HCT116 (cell line): Measurements from ENCODE around the gene NFATC1. TPM values are rescaled to one million over a fixed set of nuclear protein-coding genes. Genes with fewer than 3 reads are reported as not detected.

Experiments used
- ATAC-seq: fragments of 200-7000 bp; cut with Tn5 transposase; 2 replicates; pipeline ENCODE4 v1.9.1; 2020; ENCODE audit warnings: mild to moderate bottlenecking, moderate library complexity
- BruUV-seq: library from RNA; stranded (reverse); fragments of 400-500 nt; replicated peaks from 2 replicates; lab custom pipeline; 2021; lab: Mats Ljungman, UMichigan
- CTCF ChIA-PET: fragments of 300-600 bp; sonication (Branson Sonifier 250); formaldehyde crosslinking; loops from one replicate; lab custom pipeline; 2021; ENCODE audit warnings: antibody characterized with exemption; lab: Charles Lee
- POLR2A ChIA-PET: fragments of 300-600, 350-600 bp; sonication (Branson Sonifier 250); formaldehyde crosslinking; loops from one replicate; lab custom pipeline; 2021; ENCODE audit warnings: antibody characterized with exemption; lab: Charles Lee
- RAD21 ChIA-PET, 2 experiments: fragments of 300-600 bp; sonication (Branson Sonifier 250); formaldehyde crosslinking; loops; one replicate each; lab custom pipeline; 2023; ENCODE audit warnings: low total read pairs in 2 of 2; ENCODE audit not compliant: uncharacterized antibody in 2 of 2, unreplicated experiment in 2 of 2, low non-redundant PET in 1 of 2; lab: Charles Lee
- DNase-seq: peaks from one replicate; pipeline ENCODE4 v3.0.0-alpha.2; 2010; ENCODE audit warnings: low read depth, low spot score
- H2AFZ ChIP-seq: fragments of 200-600 bp; shearing (Covaris generic), sonication (generic); 2 replicates; pipeline ENCODE4 v1.6.1; 2017; ENCODE audit warnings: low read depth, mixed run types, mixed read lengths, antibody characterized with exemption, low read length; ENCODE audit not compliant: poor library complexity, severe bottlenecking
- H3K27ac ChIP-seq: 2 replicates; pipeline ENCODE4 v1.5.1; 2012; ENCODE audit warnings: low read depth, low read length
- H3K27me3 ChIP-seq: fragments of 200-600 bp; sonication (generic); 2 replicates; pipeline ENCODE4 v1.6.1; 2016; ENCODE audit warnings: mixed run types, low read length, mixed read lengths; ENCODE audit not compliant: insufficient read depth
- H3K36me3 ChIP-seq, 2 experiments: fragments of 200-500 bp in 1 of 2; fragments of 200-600 bp in 1 of 2; sonication (Bioruptor generic) in 1 of 2; sonication (generic) in 1 of 2; 2 replicates each; pipeline versions ENCODE4 v1.5.1 to v1.6.1; 2014 to 2016; ENCODE audit warnings: low read length in 2 of 2, inconsistent platforms in 1 of 2, mixed read lengths in 1 of 2, mixed run types in 1 of 2; ENCODE audit not compliant: insufficient read depth in 2 of 2, control insufficient read depth in 1 of 2
- H3K4me1 ChIP-seq, 2 experiments: fragments of 200-600 bp in 1 of 2; sonication (generic) in 1 of 2; 2 replicates each; pipeline versions ENCODE4 v1.5.1 to v1.6.1; 2012 to 2017; ENCODE audit warnings: low read length in 2 of 2, inconsistent platforms in 1 of 2, mild to moderate bottlenecking in 1 of 2, mixed read lengths in 1 of 2, mixed run types in 1 of 2, moderate library complexity in 1 of 2; ENCODE audit not compliant: insufficient read depth in 2 of 2, control insufficient read depth in 1 of 2
- H3K4me2 ChIP-seq: fragments of 200-600 bp; sonication (generic); 2 replicates; pipeline ENCODE4 v1.6.1; 2017; ENCODE audit warnings: mixed run types, low read length, mixed read lengths
- H3K4me3 ChIP-seq, 2 experiments: fragments of 200-600 bp in 1 of 2; sonication (generic) in 1 of 2; replicated peaks in 1 of 2; 2 replicates each; pipeline ENCODE4 v1.5.1; 2011 to 2016; ENCODE audit warnings: low read length in 2 of 2, control low read depth in 1 of 2, low read depth in 1 of 2, mild to moderate bottlenecking in 1 of 2, mixed read lengths in 1 of 2, mixed run types in 1 of 2
- H3K79me2 ChIP-seq: fragments of 200-600 bp; sonication (generic); 2 replicates; pipeline ENCODE4 v1.6.1; 2017; ENCODE audit warnings: mild to moderate bottlenecking, mixed run types, low read length, moderate library complexity, mixed read lengths; ENCODE audit not compliant: insufficient read depth
- H3K9ac ChIP-seq: fragments of 200-600 bp; sonication (generic); 2 replicates; pipeline ENCODE4 v1.6.1; 2016; ENCODE audit warnings: low read length, mixed read lengths
- H3K9me2 ChIP-seq: fragments of 200-600 bp; sonication (generic), shearing (Covaris generic); 2 replicates; pipeline ENCODE4 v1.6.1; 2017; ENCODE audit warnings: mixed run types, mild to moderate bottlenecking, moderate library complexity; ENCODE audit not compliant: insufficient read depth
- H3K9me3 ChIP-seq, 2 experiments: fragments of 200-500 bp in 1 of 2; fragments of 200-600 bp in 1 of 2; sonication (Bioruptor generic) in 1 of 2; sonication (generic) in 1 of 2; 2 replicates each; pipeline ENCODE4 v1.6.1; 2014 to 2017; ENCODE audit warnings: low read length in 2 of 2, mixed read lengths in 2 of 2, inconsistent platforms in 1 of 2, low read depth in 1 of 2, mild to moderate bottlenecking in 1 of 2, mixed run types in 1 of 2, moderate library complexity in 1 of 2; ENCODE audit not compliant: control insufficient read depth in 1 of 2, insufficient read depth in 1 of 2
- H4K20me1 ChIP-seq: fragments of 200-600 bp; sonication (generic), shearing (Covaris generic); 2 replicates; pipeline ENCODE4 v1.6.1; 2017; ENCODE audit warnings: mixed run types, mild to moderate bottlenecking, moderate library complexity; ENCODE audit not compliant: insufficient read depth
- ELF1 ChIP-seq: IDR thresholded peaks from 2 replicates; pipeline ENCODE4 v1.6.1; 2012; ENCODE audit warnings: low read depth, borderline replicate concordance
- EZH2 ChIP-seq: fragments of 200-600 bp; sonication (generic); IDR thresholded peaks from 2 replicates; pipeline ENCODE4 v1.6.1; 2017; ENCODE audit warnings: antibody characterized with exemption, mixed run types
- EZH2phosphoT487 ChIP-seq: fragments of 200-600 bp; IDR thresholded peaks from 2 replicates; pipeline ENCODE4 v1.6.1; 2018; ENCODE audit warnings: antibody characterized with exemption, borderline replicate concordance
- FOSL1 ChIP-seq: IDR thresholded peaks from 2 replicates; pipeline ENCODE4 v1.6.1; 2012; ENCODE audit warnings: low read depth
- JUND ChIP-seq: IDR thresholded peaks from 2 replicates; pipeline ENCODE4 v1.6.1; 2012
- POLR2A ChIP-seq: IDR thresholded peaks from 2 replicates; pipeline ENCODE4 v1.7.0; 2011; ENCODE audit warnings: borderline replicate concordance; ENCODE audit not compliant: insufficient read depth, insufficient read length; ENCODE audit errors: extremely low read depth
- POLR2AphosphoS5 ChIP-seq: IDR thresholded peaks from 2 replicates; pipeline ENCODE4 v1.6.1; 2011; ENCODE audit warnings: mild to moderate bottlenecking, low read depth, low read length, moderate library complexity
- SRF ChIP-seq: IDR thresholded peaks from 2 replicates; pipeline ENCODE4 v1.6.1; 2012; ENCODE audit warnings: low read depth
- intact Hi-C: fragments of 100-400 bp; cut with micrococcal nuclease; formaldehyde crosslinking; loops from 2 replicates; pipeline ENCODE4 v1.10.0; 2022
- total RNA-seq: library from RNA; stranded (reverse); gene quantifications from one replicate; pipeline ENCODE4 v1.2.1, GENCODE V29; 2021; ENCODE audit not compliant: unreplicated experiment
- TF ChIP-seq, protein P1 (sequence below), 3 experiments: fragments of 200-600 bp in 1 of 3; sonication (generic) in 1 of 3; IDR thresholded peaks in 2 of 3; conservative IDR thresholded peaks in 1 of 3; 2 replicates each; pipeline ENCODE4 v1.5.1; 2012 to 2017; ENCODE audit warnings: low read depth in 2 of 3, low read length in 2 of 3, antibody characterized with exemption in 1 of 3, borderline replicate concordance in 1 of 3, control low read depth in 1 of 3, mild to moderate bottlenecking in 1 of 3, mixed read lengths in 1 of 3, mixed run types in 1 of 3, moderate library complexity in 1 of 3; ENCODE audit not compliant: insufficient read depth in 1 of 3

Gene NFATC1
- total RNA-seq, 1 experiment from 2014 or later: 20.8 TPM

DNA sequence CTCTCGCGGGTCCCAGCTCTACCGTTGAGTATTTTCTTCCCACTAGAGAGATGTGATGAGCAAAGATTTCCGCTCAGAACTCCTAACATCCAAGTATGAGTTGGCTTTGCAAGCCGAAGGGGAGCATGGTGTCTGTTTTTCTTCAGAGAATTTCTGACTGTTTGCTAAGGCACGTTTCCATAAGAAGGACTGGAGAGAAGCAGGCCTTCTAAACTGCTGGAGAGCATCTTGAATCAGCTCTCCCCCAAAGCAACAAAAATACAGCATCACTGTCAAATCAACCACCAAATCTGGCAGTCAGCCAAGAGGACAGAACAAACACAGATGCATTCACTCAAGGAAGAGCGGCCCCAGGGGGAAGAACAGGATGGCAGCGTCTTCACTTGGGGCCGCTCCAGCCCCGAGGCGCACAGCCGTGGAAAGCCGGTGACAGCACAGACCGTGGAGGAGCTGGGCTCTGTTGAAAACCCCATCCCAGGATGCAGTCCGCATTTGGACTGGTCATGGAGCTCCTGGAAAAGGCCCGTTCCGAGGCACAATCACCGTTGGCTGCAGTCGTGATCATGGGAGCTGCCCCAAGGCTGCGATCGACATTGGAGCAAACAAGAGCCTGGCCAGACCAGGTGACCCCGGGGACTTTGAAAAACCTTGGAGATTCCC, 101.4 kb downstream of the NFATC1 start:
- Histone ChIP-seq H3K9me3 (peaks cover 3 to 7% of the 10 kb centered on the region in 2 experiments; a peak in 2 of 4 replicates), H2AFZ (no peak overlapping the region), H3K4me2 (no peak overlapping the region), H3K79me2 (no peaks in the 10 kb centered on the region), H4K20me1 (no peaks in the 10 kb centered on the region), H3K9me2 (no peaks in the 10 kb centered on the region), H3K27ac (no peak overlapping the region), H3K36me3 (no peaks in the 10 kb centered on the region), H3K4me3 (no peak overlapping the region), H3K9ac (no peak overlapping the region), H3K27me3 (no peaks in the 10 kb centered on the region), H3K4me1 (no peaks in the 10 kb centered on the region)
- no TSS peak for BruUV-seq
- TF ChIP-seq, protein P1, sequence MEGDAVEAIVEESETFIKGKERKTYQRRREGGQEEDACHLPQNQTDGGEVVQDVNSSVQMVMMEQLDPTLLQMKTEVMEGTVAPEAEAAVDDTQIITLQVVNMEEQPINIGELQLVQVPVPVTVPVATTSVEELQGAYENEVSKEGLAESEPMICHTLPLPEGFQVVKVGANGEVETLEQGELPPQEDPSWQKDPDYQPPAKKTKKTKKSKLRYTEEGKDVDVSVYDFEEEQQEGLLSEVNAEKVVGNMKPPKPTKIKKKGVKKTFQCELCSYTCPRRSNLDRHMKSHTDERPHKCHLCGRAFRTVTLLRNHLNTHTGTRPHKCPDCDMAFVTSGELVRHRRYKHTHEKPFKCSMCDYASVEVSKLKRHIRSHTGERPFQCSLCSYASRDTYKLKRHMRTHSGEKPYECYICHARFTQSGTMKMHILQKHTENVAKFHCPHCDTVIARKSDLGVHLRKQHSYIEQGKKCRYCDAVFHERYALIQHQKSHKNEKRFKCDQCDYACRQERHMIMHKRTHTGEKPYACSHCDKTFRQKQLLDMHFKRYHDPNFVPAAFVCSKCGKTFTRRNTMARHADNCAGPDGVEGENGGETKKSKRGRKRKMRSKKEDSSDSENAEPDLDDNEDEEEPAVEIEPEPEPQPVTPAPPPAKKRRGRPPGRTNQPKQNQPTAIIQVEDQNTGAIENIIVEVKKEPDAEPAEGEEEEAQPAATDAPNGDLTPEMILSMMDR (IDR thresholded peaks at IDR 0.05 in 2 of 3, conservative IDR thresholded peaks at IDR 0.05 in 1 of 3; ENCODE audit: borderline replicate concordance in 1 of 3, insufficient read depth in 1 of 3, low read depth in 2 of 3, low read length in 2 of 3): no peak
- no peak for TF ChIP-seq POLR2A
- TF ChIP-seq EZH2phosphoT487: no peak
- TF ChIP-seq EZH2: no peak
- intact Hi-C loops: no loop called here
- DNase-seq (no peak), ATAC-seq (no peak)
- ChIA-PET POLR2A (no interaction called here), RAD21 (no interaction called here), CTCF (no interaction called here)

DNA sequence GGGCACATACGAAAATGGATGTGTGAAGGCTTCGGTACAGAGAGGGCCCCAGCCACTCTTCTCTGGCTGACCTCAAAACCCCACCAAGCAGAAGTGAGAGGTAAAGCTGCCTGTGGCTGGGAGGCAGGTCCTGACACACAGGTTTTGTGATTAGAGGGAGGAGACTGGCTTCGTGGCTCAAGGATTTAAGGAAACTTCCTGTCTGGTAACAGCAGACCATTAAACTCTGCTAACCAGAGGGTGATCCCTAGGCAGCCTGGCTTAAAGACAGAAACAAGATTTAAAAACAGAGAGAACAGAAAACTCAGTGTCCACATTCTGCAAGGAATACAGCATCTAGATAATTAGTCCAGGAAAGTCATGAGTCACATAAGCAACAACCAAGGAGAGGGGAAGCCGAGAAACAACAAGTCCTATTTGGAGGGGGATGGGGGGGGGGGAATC, 101.9 kb downstream of the NFATC1 start:
- no peaks in the 10 kb centered on the region for H3K9me2 ChIP-seq
- no peak overlapping the region for H3K9ac ChIP-seq
- no peak for ATAC-seq
- H3K4me1 ChIP-seq: no peaks in the 10 kb centered on the region
- CTCF ChIA-PET: no interaction called here
- H3K4me2 ChIP-seq: no peak overlapping the region
- no peak overlapping the region for H2AFZ ChIP-seq
- no peaks in the 10 kb centered on the region for H3K27me3 ChIP-seq
- RAD21 ChIA-PET: no interaction called here
- H3K9me3 ChIP-seq: peaks cover 3 to 7% of the 10 kb centered on the region in 2 experiments; a peak in 2 of 4 replicates
- H3K27ac ChIP-seq: no peak overlapping the region
- no peaks in the 10 kb centered on the region for H3K36me3 ChIP-seq
- no peaks in the 10 kb centered on the region for H3K79me2 ChIP-seq
- no TSS peak for BruUV-seq
- H3K4me3 ChIP-seq: no peak overlapping the region
- POLR2A ChIA-PET: no interaction called here
- no peaks in the 10 kb centered on the region for H4K20me1 ChIP-seq
- no peak for TF ChIP-seq SRF
- TF ChIP-seq POLR2A: no peak
- TF ChIP-seq, protein P1 (IDR thresholded peaks at IDR 0.05 in 2 of 3, conservative IDR thresholded peaks at IDR 0.05 in 1 of 3; ENCODE audit: borderline replicate concordance in 1 of 3, insufficient read depth in 1 of 3, low read depth in 2 of 3, low read length in 2 of 3): no peak
- TF ChIP-seq POLR2AphosphoS5: no peak
- no peak for TF ChIP-seq JUND
- no peak for TF ChIP-seq ELF1
- no peak for TF ChIP-seq EZH2phosphoT487
- no peak for TF ChIP-seq FOSL1
- TF ChIP-seq, all 23 proteins: peak for 0
- DNase-seq: no peak
- intact Hi-C loops: no loop called here
